Mucosa of rectum (tissue), 2 donors: ENCODE results near the gene AHRR.

ENCODE experiments used
- H3K27ac ChIP-seq, 2 donors: one replicate each; pipeline ENCODE4 v1.7.0; 2013; ENCODE audit warnings: inconsistent platforms in 2 of 2, low read depth in 2 of 2, low read length in 2 of 2
- H3K27me3 ChIP-seq, 2 donors: one replicate each; pipeline ENCODE4 v1.7.0; 2013; ENCODE audit warnings: low read length in 2 of 2; ENCODE audit not compliant: control insufficient read depth in 2 of 2, insufficient read depth in 2 of 2
- H3K36me3 ChIP-seq, 2 donors: one replicate each; pipeline ENCODE4 v1.7.0; 2013; ENCODE audit warnings: low read length in 2 of 2; ENCODE audit not compliant: control insufficient read depth in 2 of 2, insufficient read depth in 2 of 2
- H3K4me1 ChIP-seq, 2 donors: one replicate each; pipeline ENCODE4 v1.7.0; 2013; ENCODE audit warnings: low read length in 2 of 2, mild to moderate bottlenecking in 1 of 2; ENCODE audit not compliant: control insufficient read depth in 2 of 2, insufficient read depth in 2 of 2
- H3K4me3 ChIP-seq, 2 donors: one replicate each; pipeline ENCODE4 v1.7.0; 2013; ENCODE audit warnings: low read length in 2 of 2
- H3K9ac ChIP-seq, 2 donors: one replicate each; pipeline ENCODE4 v1.7.0; 2013; ENCODE audit warnings: low read length in 2 of 2, low read depth in 1 of 2, mild to moderate bottlenecking in 1 of 2
- H3K9me3 ChIP-seq, 2 donors: one replicate each; pipeline ENCODE4 v1.7.0; 2013; ENCODE audit warnings: low read length in 2 of 2; ENCODE audit not compliant: control insufficient read depth in 2 of 2
- donor health status: healthy.
- donor health status: Normal muscosa, but diverticular disease.

AHRR gene

DNA sequence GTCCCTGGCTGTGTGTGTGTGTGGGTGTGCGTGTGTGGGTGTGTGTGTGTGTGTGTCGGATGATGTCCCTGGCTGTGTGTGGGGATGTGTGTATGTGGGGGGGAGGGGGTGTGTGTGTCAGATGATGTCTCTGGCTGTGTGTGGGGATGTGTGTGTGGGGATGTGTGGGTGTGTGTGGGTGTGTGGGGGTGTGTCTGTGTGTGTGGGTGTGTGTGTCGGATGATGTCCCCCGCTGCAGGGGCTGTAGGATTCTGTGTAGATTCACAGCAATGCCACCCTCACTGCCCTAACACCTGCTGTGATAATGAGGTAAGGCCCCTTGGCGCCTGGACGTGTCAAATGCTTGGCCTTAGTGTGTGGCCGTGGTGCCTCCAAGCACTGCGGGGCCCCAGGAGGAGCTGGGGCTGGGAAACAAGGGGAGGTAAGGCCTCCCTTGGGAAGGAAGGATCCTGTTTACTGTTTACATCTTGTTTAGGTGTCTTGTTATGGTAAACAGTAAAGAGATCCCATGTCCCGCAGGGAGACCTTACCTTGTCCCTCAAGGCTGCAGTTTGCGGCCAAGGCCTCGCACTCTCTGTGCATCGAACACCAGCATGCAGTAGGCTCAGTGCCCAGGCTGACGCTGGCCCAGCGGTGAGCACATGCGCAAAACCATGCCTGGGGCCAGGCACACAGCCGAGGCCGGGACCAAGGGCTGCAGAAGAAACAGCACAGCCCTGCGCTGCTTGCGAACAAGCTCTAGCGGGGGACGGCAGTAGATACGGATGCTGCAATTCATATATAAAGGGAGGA is 24.1 kb downstream of the AHRR start:
- Histone ChIP-seq H3K9ac (no peak overlapping the region), H3K27ac (no peak overlapping the region), H3K4me3 (no peak overlapping the region), H3K4me1 (no peaks in the 10 kb centered on the region), H3K27me3 (peaks cover 0 to 4% of the 10 kb centered on the region in 2 donors), H3K36me3 (no peaks in the 10 kb centered on the region), H3K9me3 (no peaks in the 10 kb centered on the region)

GRCh38 chr5:346229-346935 is 24.9 kb downstream of the AHRR start:
- H3K36me3 ChIP-seq = no peaks in the 10 kb centered on the region
- no peaks in the 10 kb centered on the region for H3K9me3 ChIP-seq
- no peak overlapping the region for H3K9ac ChIP-seq
- no peaks in the 10 kb centered on the region for H3K4me1 ChIP-seq
- H3K27me3 ChIP-seq = peaks cover 0 to 4% of the 10 kb centered on the region in 2 donors
- no peak overlapping the region for H3K4me3 ChIP-seq
- H3K27ac ChIP-seq = no peak overlapping the region

DNA sequence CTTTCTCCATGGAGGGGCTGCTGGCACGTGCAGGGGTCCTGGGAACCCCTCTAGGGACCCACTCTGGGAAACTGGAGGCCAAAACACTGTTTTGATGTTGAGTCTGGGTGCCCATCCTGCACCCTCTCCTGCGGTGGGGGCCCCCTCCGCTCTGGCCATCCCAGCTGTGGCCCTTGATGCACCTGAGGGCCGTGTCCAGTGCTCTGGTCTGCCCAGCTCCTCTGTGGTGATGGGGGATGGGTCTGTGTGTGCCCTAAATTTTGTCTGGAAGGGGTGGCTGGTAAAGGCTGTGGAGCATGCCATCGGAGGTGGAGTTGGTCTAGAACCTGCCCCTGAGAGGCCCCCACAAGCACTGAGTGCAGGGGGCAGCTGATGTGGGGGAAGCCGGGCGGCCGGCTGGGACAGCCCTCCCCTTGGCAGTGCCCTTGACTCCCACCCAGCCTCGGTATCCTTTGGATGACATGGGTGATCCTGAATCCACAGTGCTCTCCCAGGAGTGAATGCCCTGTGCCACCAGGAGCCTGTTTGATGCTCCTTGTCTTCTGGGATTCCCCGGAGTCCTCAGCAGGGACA is 26.3 kb downstream of the AHRR start:
- no peaks in the 10 kb centered on the region for H3K9me3 ChIP-seq
- H3K9ac ChIP-seq = no peak overlapping the region
- H3K27ac ChIP-seq = no peak overlapping the region
- no peak overlapping the region for H3K4me3 ChIP-seq
- H3K36me3 ChIP-seq = no peaks in the 10 kb centered on the region
- no peaks in the 10 kb centered on the region for H3K4me1 ChIP-seq
- peaks cover 0 to 4% of the 10 kb centered on the region in 2 donors for H3K27me3 ChIP-seq

DNA sequence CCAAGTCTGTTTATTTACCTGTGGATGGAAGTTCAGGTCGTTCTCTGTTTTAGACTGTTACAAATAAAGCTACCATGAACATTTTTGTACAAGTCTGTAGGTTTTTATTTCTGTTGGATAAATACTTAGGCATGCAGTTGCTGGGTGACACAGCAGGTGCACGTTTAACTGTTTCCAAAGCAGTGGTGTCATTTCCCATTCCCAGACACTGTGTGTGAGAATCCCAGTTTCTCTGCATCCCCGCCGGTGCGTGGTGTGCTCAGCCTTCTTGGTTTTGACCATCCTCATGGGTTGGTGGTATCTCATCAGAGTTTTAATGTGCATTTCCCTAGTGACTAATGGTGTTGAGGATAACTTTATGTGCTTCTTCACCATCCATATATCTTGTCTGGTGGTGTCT is 27.2 kb downstream of the AHRR start:
- H3K36me3 ChIP-seq = no peaks in the 10 kb centered on the region
- peaks cover 0 to 4% of the 10 kb centered on the region in 2 donors for H3K27me3 ChIP-seq
- H3K27ac ChIP-seq = no peak overlapping the region
- no peak overlapping the region for H3K4me3 ChIP-seq
- H3K9ac ChIP-seq = no peak overlapping the region
- no peaks in the 10 kb centered on the region for H3K9me3 ChIP-seq
- no peaks in the 10 kb centered on the region for H3K4me1 ChIP-seq

GRCh38 chr5:350355-350754 is 28.8 kb downstream of the AHRR start:
- H3K4me1 ChIP-seq = no peaks in the 10 kb centered on the region
- H3K9ac ChIP-seq = no peak overlapping the region
- H3K27me3 ChIP-seq = peaks cover 0 to 4% of the 10 kb centered on the region in 2 donors
- no peak overlapping the region for H3K4me3 ChIP-seq
- no peak overlapping the region for H3K27ac ChIP-seq
- H3K9me3 ChIP-seq = no peaks in the 10 kb centered on the region
- no peaks in the 10 kb centered on the region for H3K36me3 ChIP-seq

- Histone ChIP-seq H3K27me3 (peaks cover 0 to 4% of the 10 kb centered on the region in 2 donors), H3K36me3 (no peaks in the 10 kb centered on the region), H3K4me1 (no peaks in the 10 kb centered on the region), H3K4me3 (no peak overlapping the region), H3K9ac (no peak overlapping the region), H3K27ac (no peak overlapping the region), H3K9me3 (no peaks in the 10 kb centered on the region)
Observed at GRCh38 chr5:351084-351920, 29.8 kb downstream of the AHRR start.

DNA sequence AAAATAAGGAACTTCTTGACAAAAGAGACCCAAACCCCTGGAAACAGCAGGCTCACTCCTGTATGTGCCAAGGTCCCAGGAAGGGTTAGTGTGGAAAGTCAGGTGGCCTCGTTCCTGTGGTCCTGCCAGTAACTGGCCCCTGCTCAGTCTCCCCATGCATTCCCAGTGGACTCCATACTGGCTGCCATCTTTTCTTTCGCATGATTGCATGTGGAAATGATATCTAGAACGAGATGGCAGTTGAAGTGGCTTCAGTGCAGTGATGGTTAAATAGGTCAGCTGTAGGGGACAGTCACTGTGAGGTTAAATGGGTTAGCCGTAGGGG is 30.4 kb downstream of the AHRR start:
- peaks cover 0 to 4% of the 10 kb centered on the region in 2 donors for H3K27me3 ChIP-seq
- H3K9ac ChIP-seq = no peak overlapping the region
- no peak overlapping the region for H3K27ac ChIP-seq
- H3K36me3 ChIP-seq = no peaks in the 10 kb centered on the region
- H3K9me3 ChIP-seq = no peaks in the 10 kb centered on the region
- H3K4me3 ChIP-seq = no peak overlapping the region
- H3K4me1 ChIP-seq = no peaks in the 10 kb centered on the region

DNA sequence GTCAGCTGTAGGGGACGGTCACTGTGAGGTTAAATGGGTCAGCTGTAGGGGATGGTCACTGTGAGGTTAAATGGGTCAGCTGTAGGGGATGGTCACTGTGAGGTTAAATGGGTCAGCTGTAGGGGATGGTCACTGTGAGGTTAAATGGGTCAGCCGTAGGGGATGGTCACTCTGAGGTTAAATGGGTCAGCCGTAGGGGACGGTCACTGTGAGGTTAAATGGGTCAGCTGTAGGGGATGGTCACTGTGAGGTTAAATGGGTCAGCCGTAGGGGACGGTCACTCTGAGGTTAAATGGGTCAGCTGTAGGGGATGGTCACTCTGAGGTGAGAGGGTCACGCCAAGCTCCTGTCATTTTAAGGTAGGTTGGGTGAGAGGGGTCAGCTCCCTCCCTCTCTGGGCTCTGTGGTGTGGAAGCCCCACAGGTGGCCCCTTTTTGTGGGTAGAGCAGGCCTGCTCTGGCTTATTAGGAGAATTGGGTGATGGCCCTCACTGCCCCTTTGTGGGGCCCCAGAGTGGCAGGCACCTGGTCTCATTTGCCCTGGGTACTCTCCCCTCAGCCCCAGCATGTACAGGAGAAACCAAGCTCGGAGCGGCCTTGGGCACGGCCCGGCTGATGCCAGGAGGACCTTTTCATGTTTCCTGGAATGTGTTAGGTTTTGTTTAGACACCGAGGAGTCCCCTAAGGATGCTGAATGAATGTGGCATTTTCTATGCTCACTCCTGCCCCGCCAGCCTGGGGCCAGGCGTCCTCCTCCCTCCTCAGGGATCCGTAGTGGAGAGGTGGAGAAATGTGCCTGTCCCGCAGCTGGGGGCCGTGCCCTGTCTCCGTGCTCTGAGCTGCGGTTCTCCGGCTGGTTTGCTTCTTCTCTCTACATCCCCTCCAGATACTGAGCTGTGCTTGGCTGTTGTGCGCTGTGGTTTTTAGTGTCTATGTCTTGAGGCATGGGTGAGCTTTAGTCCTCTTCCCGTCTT is 31.4 kb downstream of the AHRR start:
- Histone ChIP-seq H3K27me3 (peaks cover 0 to 4% of the 10 kb centered on the region in 2 donors), H3K4me1 (no peaks in the 10 kb centered on the region), H3K9me3 (no peaks in the 10 kb centered on the region), H3K27ac (no peak overlapping the region), H3K9ac (no peak overlapping the region), H3K36me3 (no peaks in the 10 kb centered on the region), H3K4me3 (no peak overlapping the region)
